GM23248 (cell line): ENCODE measurements around the gene WDR7.

ENCODE experiments used
- EZH2 ChIP-seq: fragments of 200-600 bp; sonication (generic); IDR thresholded peaks from 2 replicates; pipeline ENCODE4 v1.6.1; 2018; ENCODE audit warnings: antibody characterized with exemption, mild to moderate bottlenecking; ENCODE audit not compliant: insufficient read depth, poor library complexity, severe bottlenecking
- EZH2phosphoT487 ChIP-seq: fragments of 200-600 bp; sonication (generic); IDR thresholded peaks from 2 replicates; pipeline ENCODE4 v1.6.1; 2018; ENCODE audit warnings: antibody characterized with exemption, moderate library complexity, mild to moderate bottlenecking, low read depth; ENCODE audit not compliant: insufficient read depth

GRCh38 chr18:57062178-57062577 lies 411.0 kb downstream of the WDR7 start:
- TF ChIP-seq EZH2phosphoT487 (no peak), EZH2 (no peak)
